WERI-Rb-1 (cell line): ENCODE results near the gene SYTL3.

ENCODE experiments used
- DNase-seq: peaks from one replicate; pipeline ENCODE4 v3.0.0-alpha.2; 2020
- H3K27ac ChIP-seq: fragments of 250-450 bp; sonication (Bioruptor Pico); 2 replicates; pipeline ENCODE4 v1.5.1; 2020; ENCODE audit warnings: mild to moderate bottlenecking, moderate library complexity
- H3K27me3 ChIP-seq: fragments of 250-450 bp; sonication (Bioruptor Pico); 2 replicates; pipeline ENCODE4 v1.5.1; 2021; ENCODE audit warnings: mild to moderate bottlenecking, low read depth, moderate library complexity; ENCODE audit not compliant: insufficient read depth, severe bottlenecking
- H3K36me3 ChIP-seq: fragments of 250-450 bp; sonication (Bioruptor Pico); 2 replicates; pipeline ENCODE4 v1.5.1; 2020; ENCODE audit warnings: mild to moderate bottlenecking, moderate library complexity
- H3K4me3 ChIP-seq: 2 replicates; pipeline ENCODE4 v1.5.1; 2011; ENCODE audit warnings: low read depth, mild to moderate bottlenecking, control low read depth, low read length
- H3K9me3 ChIP-seq: fragments of 250-450 bp; sonication (Bioruptor Pico); 2 replicates; pipeline ENCODE4 v1.5.1; 2021; ENCODE audit warnings: mild to moderate bottlenecking, moderate library complexity; ENCODE audit not compliant: severe bottlenecking
- TF ChIP-seq, protein P1 (sequence below): IDR thresholded peaks from 2 replicates; pipeline ENCODE4 v1.5.1; 2011; ENCODE audit warnings: low read depth, mild to moderate bottlenecking, control low read depth, inconsistent platforms, low read length

SYTL3 gene

DNA sequence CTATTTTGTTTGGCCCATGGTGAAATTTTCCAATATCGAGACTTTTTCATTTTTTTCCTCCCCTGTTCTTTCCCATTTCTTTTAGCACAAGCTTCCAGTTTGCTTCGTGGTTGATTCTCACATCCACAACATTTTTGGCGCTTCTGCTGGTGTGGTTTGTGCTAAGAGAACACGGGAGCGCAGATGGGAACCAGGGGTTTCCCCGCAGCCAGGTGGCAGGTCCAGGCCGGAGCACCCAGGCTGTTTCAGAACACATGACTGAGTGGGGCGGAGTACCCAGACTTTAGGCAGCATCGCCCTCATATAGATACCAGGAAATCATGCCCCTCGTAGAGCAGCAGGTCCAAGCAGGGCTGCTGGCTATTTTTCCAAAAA, 58.0 kb downstream of the SYTL3 start:
- H3K27me3 ChIP-seq = no peaks in the 10 kb centered on the region
- no peaks in the 10 kb centered on the region for H3K36me3 ChIP-seq
- TF ChIP-seq, protein P1, sequence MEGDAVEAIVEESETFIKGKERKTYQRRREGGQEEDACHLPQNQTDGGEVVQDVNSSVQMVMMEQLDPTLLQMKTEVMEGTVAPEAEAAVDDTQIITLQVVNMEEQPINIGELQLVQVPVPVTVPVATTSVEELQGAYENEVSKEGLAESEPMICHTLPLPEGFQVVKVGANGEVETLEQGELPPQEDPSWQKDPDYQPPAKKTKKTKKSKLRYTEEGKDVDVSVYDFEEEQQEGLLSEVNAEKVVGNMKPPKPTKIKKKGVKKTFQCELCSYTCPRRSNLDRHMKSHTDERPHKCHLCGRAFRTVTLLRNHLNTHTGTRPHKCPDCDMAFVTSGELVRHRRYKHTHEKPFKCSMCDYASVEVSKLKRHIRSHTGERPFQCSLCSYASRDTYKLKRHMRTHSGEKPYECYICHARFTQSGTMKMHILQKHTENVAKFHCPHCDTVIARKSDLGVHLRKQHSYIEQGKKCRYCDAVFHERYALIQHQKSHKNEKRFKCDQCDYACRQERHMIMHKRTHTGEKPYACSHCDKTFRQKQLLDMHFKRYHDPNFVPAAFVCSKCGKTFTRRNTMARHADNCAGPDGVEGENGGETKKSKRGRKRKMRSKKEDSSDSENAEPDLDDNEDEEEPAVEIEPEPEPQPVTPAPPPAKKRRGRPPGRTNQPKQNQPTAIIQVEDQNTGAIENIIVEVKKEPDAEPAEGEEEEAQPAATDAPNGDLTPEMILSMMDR = no peak
- no peaks in the 10 kb centered on the region for H3K9me3 ChIP-seq
- DNase-seq = no peak
- no peak overlapping the region for H3K4me3 ChIP-seq
- no peak overlapping the region for H3K27ac ChIP-seq

DNA sequence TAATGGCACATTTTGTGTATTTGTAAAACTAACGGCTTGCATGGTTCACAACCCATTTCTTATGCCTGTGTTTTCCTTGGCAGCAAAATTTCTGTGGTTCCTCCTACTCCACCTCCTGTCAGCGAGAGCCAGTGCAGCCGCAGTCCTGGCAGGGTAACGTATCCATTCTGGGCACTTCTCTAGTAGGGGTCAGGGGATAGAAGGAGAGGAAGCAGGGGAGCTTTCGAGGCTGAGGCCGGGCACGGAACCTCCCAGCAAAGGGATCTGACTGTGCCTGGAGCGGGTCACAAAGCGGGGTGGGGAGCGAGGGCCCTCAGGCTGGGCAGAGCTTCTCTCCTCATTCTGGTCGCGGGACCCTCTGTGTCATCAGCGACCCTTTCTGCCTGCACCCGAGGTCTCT, 58.4 kb downstream of the SYTL3 start:
- TF ChIP-seq, protein P1 = no peak
- DNase-seq = no peak
- Histone ChIP-seq H3K36me3 (no peaks in the 10 kb centered on the region), H3K4me3 (no peak overlapping the region), H3K9me3 (no peaks in the 10 kb centered on the region), H3K27me3 (no peaks in the 10 kb centered on the region), H3K27ac (no peak overlapping the region)

DNA sequence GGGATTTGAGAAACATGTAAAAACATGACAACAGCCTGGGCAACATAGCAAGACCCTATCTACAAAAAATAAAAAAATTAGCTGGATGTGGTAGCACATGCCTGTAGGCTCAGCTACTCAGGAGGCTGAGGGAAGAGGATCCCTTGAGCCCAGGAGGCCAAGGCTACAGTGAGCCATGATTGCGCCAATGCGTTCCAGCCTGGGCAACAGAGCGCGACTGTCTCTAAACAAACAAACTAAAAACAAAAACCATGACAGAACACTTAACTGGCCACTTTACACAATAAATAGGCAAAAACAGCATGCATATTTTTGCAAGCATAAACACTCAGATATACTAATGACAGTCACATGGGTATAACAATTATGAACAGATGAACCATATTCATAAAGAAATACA, 60.0 kb downstream of the SYTL3 start:
- Histone ChIP-seq H3K9me3 (no peaks in the 10 kb centered on the region), H3K4me3 (no peak overlapping the region), H3K27ac (no peak overlapping the region), H3K27me3 (no peaks in the 10 kb centered on the region), H3K36me3 (no peaks in the 10 kb centered on the region)
- TF ChIP-seq, protein P1 = no peak
- no peak for DNase-seq

DNA sequence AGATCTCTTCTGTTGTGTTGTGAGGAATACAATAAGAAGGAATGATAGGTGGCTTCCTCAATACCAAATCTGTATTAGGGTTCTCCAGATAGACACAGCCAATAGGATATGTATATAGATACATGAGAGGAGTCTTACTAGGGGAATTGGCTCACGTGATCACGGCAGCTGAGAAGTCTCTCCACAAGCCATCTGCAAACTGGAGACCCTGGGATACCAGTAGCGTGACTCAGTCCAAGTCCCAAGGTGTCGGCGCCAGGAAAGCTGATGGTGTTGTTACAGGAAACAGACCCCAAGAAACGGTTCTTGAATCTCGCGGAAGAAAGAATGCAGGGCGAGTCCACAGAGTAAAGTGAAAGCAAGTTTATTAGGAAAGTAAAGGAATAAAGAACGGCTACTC, 61.4 kb downstream of the SYTL3 start:
- H3K9me3 ChIP-seq = no peaks in the 10 kb centered on the region
- no peaks in the 10 kb centered on the region for H3K36me3 ChIP-seq
- no peak overlapping the region for H3K27ac ChIP-seq
- no peak overlapping the region for H3K4me3 ChIP-seq
- no peaks in the 10 kb centered on the region for H3K27me3 ChIP-seq
- DNase-seq = no peak
- TF ChIP-seq, protein P1 = no peak

DNA sequence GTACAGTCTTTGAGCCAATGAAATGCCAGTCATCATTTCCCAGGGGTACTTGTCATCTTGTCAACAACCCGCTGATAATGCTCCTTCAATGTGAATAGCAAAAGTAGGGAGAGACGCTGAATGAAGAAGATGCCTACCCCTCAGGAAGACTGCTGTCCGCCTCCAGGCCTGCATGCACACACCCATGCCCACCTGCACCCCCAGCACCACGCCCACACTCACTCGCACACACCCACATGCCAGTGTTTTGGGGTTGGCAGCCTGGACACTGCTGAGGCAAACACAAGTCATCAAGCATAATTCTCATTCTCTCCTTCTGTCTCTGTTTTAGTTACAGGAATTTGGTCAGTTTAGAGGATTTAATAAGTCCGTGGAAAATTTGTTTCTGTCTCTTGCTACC, 63.6 kb downstream of the SYTL3 start:
- no peak for DNase-seq
- H3K36me3 ChIP-seq = no peaks in the 10 kb centered on the region

DNA sequence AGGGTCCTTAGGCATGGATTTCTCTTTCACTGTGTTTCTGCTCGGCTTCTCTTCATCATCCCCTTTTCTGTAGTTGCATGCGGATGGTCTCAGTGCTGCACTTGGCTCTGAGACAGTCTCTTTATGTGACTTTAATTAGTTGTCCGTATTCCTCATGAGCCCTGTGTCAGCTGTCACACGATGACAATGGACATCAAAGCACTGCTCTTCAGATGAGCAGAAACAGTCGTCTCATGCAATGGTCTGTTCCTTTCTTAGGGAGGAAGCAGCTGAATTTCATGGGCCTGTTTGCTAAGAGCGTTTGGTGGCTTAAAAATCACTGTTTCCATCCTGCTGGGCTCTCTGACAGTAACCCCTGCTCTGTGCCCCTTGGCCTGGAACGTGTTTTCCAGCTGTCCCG, 64.9 kb downstream of the SYTL3 start:
- TF ChIP-seq, protein P1 = no peak
- Histone ChIP-seq H3K4me3 (no peak overlapping the region), H3K27me3 (no peaks in the 10 kb centered on the region), H3K9me3 (no peaks in the 10 kb centered on the region), H3K36me3 (no peaks in the 10 kb centered on the region), H3K27ac (no peak overlapping the region)
- no peak for DNase-seq

More for the DNA sequence above, 63.6 kb downstream of the SYTL3 start:
- Histone ChIP-seq H3K27me3 (no peaks in the 10 kb centered on the region), H3K9me3 (no peaks in the 10 kb centered on the region), H3K4me3 (no peak overlapping the region), H3K27ac (no peak overlapping the region)
- TF ChIP-seq, protein P1 = no peak
